Liver (tissue), 9 donors: ENCODE data around the gene CELF2. TPM values are rescaled to one million over a fixed set of nuclear protein-coding genes. Genes with fewer than 3 reads are reported as not detected.
"Not testable (repeated sequence)": the region's sequence is repeated elsewhere in the genome, so short reads cannot be mapped to it uniquely, and the experiment has no call there.

Source experiments
- DNase-seq: peaks from one replicate; pipeline ENCODE4 v3.0.0-alpha.2; 2017; ENCODE audit warnings: low spot score
- H3K27ac ChIP-seq, 2 donors: one replicate each; pipeline ENCODE4 v1.7.0; 2013; ENCODE audit warnings: inconsistent platforms in 2 of 2, low read length in 2 of 2, control low read depth in 1 of 2, low read depth in 1 of 2, mild to moderate bottlenecking in 1 of 2
- H3K27me3 ChIP-seq, 4 donors: one replicate each; pipeline versions ENCODE4 v1.6.1 to v1.7.0; 2013; ENCODE audit warnings: low read length in 3 of 4, inconsistent platforms in 1 of 4, mild to moderate bottlenecking in 1 of 4, moderate library complexity in 1 of 4; ENCODE audit not compliant: control insufficient read depth in 4 of 4, insufficient read depth in 4 of 4
- H3K36me3 ChIP-seq, 4 donors: one replicate each; pipeline versions ENCODE4 v1.6.1 to v1.7.0; 2013; ENCODE audit warnings: low read length in 3 of 4, mild to moderate bottlenecking in 3 of 4, low read depth in 1 of 4, moderate library complexity in 1 of 4; ENCODE audit not compliant: control insufficient read depth in 4 of 4, insufficient read depth in 3 of 4
- H3K4me1 ChIP-seq, 4 donors: one replicate each; pipeline versions ENCODE4 v1.6.1 to v1.7.0; 2013; ENCODE audit warnings: low read length in 3 of 4, mild to moderate bottlenecking in 3 of 4, moderate library complexity in 1 of 4; ENCODE audit not compliant: control insufficient read depth in 4 of 4, insufficient read depth in 4 of 4
- H3K4me3 ChIP-seq, 3 donors: one replicate each; pipeline versions ENCODE4 v1.6.1 to v1.7.0; 2013; ENCODE audit warnings: low read length in 3 of 3, control low read depth in 1 of 3, low read depth in 1 of 3, mild to moderate bottlenecking in 1 of 3
- H3K9ac ChIP-seq, 2 donors: one replicate each; pipeline ENCODE4 v1.7.0; 2013; ENCODE audit warnings: low read length in 2 of 2, mild to moderate bottlenecking in 2 of 2, moderate library complexity in 2 of 2, control low read depth in 1 of 2, low read depth in 1 of 2
- H3K9me3 ChIP-seq, 4 donors: one replicate each; pipeline versions ENCODE4 v1.6.1 to v1.7.0; 2013; ENCODE audit warnings: low read length in 3 of 4; ENCODE audit not compliant: control insufficient read depth in 4 of 4
- ATF3 ChIP-seq: IDR thresholded peaks from 2 replicates; pipeline ENCODE4 v1.6.1; 2016; ENCODE audit warnings: antibody characterized with exemption
- FOXA1 ChIP-seq: IDR thresholded peaks from 2 replicates; pipeline ENCODE4 v1.6.1; 2016; ENCODE audit warnings: antibody characterized with exemption
- FOXA2 ChIP-seq: IDR thresholded peaks from 2 replicates; pipeline ENCODE4 v1.6.1; 2016; ENCODE audit warnings: antibody characterized with exemption
- HNF4A ChIP-seq, 2 donors: conservative IDR thresholded peaks; 2 replicates each; pipeline ENCODE4 v1.6.1; 2016; ENCODE audit warnings: antibody characterized with exemption in 2 of 2, mild to moderate bottlenecking in 2 of 2
- HNF4G ChIP-seq: IDR thresholded peaks from 2 replicates; pipeline ENCODE4 v1.6.1; 2016; ENCODE audit warnings: antibody characterized with exemption
- JUND ChIP-seq, 2 donors: IDR thresholded peaks; 2 replicates each; pipeline ENCODE4 v1.6.1; 2016; ENCODE audit warnings: antibody characterized with exemption in 2 of 2
- NR2F2 ChIP-seq: IDR thresholded peaks from 2 replicates; pipeline ENCODE4 v1.6.1; 2016; ENCODE audit warnings: antibody characterized with exemption
- RAD21 ChIP-seq, 2 donors: IDR thresholded peaks; 2 replicates each; pipeline ENCODE4 v1.6.1; 2016; ENCODE audit warnings: antibody characterized with exemption in 2 of 2, mild to moderate bottlenecking in 2 of 2
- RXRA ChIP-seq, 2 donors: IDR thresholded peaks; 2 replicates each; pipeline ENCODE4 v1.6.1; 2017 to 2018; ENCODE audit warnings: antibody characterized with exemption in 2 of 2, mild to moderate bottlenecking in 1 of 2
- SP1 ChIP-seq: IDR thresholded peaks from 2 replicates; pipeline ENCODE4 v1.6.1; 2018; ENCODE audit warnings: antibody characterized with exemption, mild to moderate bottlenecking
- YY1 ChIP-seq: IDR thresholded peaks from 2 replicates; pipeline ENCODE4 v1.6.1; 2016; ENCODE audit warnings: antibody characterized with exemption, mild to moderate bottlenecking
- ZBTB33 ChIP-seq: IDR thresholded peaks from 2 replicates; pipeline ENCODE4 v1.6.1; 2016; ENCODE audit warnings: antibody characterized with exemption
- WGBS: extraction: QIAGEN DNeasy Blood & Tissue Kit; methylation state at CpG from one replicate; pipeline ENCODE4 v1.1.7; 2013; 5-methylcytosine and 5-hydroxymethylcytosine counted together
- polyA plus RNA-seq, 2 donors: library from polyadenylated mRNA; stranded (reverse) in 1 of 2; unstranded in 1 of 2; fragments of 200-250 nt in 1 of 2; fragments of >200 nt in 1 of 2; fragmentation: Nextera tagmentation in 1 of 2; extraction: Ambion mirVana in 1 of 2; gene quantifications; one replicate each; pipeline versions ENCODE4 v1.2.1 to v1.2.3, GENCODE V29; 2013 to 2015
- total RNA-seq, 2 donors: library from RNA; depleted of rRNA; stranded (reverse); fragments of >200 nt; gene quantifications; one replicate each; pipeline ENCODE4 v1.2.3, GENCODE V29; 2014
- TF ChIP-seq, protein P1 (sequence below): IDR thresholded peaks from 2 replicates; pipeline ENCODE4 v1.6.1; 2016; ENCODE audit warnings: antibody characterized with exemption, mild to moderate bottlenecking
- TF ChIP-seq, protein P2 (sequence below): IDR thresholded peaks from 2 replicates; pipeline ENCODE4 v1.6.1; 2016; ENCODE audit warnings: antibody characterized with exemption
- TF ChIP-seq, protein P3 (sequence below): fragments of 150-350 bp; IDR thresholded peaks from 2 replicates; pipeline ENCODE4 v1.5.1; 2017; ENCODE audit warnings: improper control_type of control experiment, low read depth, low read length; ENCODE audit not compliant: missing input control
- donor health status: healthy.
- donor health status: healthy.
- donor health status: healthy.
- donor health status: healthy.
- donor health status: healthy.

CELF2 gene
- total and polyA plus RNA-seq, 4 donors, result 1.4 to 8.5 (median 5.6) TPM

DNA sequence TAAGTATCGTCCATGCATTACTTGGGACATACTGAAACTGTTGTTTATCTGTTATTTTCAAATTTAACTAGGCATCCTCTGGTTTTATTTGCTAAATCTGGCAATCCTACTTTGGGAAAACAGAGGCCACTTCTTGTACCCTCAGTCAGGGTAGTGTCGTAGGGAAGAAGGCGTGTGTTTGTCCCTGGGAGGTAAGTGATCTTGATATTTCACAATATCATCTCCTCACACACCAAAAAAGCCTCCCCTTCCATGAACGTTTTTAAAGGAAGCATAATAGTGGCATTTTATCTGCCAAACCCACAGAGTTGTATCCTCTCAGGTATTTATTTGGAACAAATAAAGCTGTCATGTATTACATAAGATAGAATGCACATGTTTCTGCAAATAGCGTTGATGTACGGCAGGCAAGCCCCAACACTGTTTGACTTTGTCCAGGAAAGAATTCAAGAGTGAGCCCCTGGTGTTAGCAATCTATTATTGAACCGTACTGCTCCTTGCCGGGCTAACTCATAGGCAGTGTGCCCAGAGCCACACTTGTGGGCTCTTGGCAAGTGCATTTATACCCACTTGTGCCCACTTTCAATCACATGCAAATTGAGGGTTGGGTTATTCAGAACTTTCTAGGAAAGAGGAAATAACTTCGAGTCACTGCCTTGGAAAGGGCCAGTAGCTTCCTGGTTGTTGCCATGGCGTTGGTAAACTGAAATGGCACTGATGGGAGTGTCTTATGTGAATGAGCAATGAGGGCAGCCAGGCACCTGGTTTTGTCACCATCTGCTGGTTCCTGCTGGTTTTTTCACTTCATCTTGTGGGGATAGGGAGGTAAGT, 327.8 kb downstream of the CELF2 start:
- Histone ChIP-seq H3K9me3 (no peaks in the 10 kb centered on the region), H3K27me3 (no peaks in the 10 kb centered on the region), H3K9ac (no peak overlapping the region), H3K4me1 (no peaks in the 10 kb centered on the region), H3K4me3 (no peak overlapping the region), H3K36me3 (no peaks in the 10 kb centered on the region), H3K27ac (no peak overlapping the region)
- 58% methylated on average over 10 of the region's 10 CpGs for WGBS
- TF ChIP-seq, protein P1, sequence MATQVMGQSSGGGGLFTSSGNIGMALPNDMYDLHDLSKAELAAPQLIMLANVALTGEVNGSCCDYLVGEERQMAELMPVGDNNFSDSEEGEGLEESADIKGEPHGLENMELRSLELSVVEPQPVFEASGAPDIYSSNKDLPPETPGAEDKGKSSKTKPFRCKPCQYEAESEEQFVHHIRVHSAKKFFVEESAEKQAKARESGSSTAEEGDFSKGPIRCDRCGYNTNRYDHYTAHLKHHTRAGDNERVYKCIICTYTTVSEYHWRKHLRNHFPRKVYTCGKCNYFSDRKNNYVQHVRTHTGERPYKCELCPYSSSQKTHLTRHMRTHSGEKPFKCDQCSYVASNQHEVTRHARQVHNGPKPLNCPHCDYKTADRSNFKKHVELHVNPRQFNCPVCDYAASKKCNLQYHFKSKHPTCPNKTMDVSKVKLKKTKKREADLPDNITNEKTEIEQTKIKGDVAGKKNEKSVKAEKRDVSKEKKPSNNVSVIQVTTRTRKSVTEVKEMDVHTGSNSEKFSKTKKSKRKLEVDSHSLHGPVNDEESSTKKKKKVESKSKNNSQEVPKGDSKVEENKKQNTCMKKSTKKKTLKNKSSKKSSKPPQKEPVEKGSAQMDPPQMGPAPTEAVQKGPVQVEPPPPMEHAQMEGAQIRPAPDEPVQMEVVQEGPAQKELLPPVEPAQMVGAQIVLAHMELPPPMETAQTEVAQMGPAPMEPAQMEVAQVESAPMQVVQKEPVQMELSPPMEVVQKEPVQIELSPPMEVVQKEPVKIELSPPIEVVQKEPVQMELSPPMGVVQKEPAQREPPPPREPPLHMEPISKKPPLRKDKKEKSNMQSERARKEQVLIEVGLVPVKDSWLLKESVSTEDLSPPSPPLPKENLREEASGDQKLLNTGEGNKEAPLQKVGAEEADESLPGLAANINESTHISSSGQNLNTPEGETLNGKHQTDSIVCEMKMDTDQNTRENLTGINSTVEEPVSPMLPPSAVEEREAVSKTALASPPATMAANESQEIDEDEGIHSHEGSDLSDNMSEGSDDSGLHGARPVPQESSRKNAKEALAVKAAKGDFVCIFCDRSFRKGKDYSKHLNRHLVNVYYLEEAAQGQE, result no peak
- TF ChIP-seq NR2F2 (no peak), ZBTB33 (no peak), FOXA2 (no peak), RAD21 (IDR thresholded peaks at IDR 0.05) (no peak), RXRA (IDR thresholded peaks at IDR 0.05) (no peak), HNF4A (conservative IDR thresholded peaks at IDR 0.05) (no peak), FOXA1 (no peak), HNF4G (no peak), YY1 (no peak), JUND (IDR thresholded peaks at IDR 0.05) (no peak), SP1 (no peak)
- TF ChIP-seq, protein P2, sequence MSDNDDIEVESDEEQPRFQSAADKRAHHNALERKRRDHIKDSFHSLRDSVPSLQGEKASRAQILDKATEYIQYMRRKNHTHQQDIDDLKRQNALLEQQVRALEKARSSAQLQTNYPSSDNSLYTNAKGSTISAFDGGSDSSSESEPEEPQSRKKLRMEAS, result no peak
- no peak for DNase-seq

- H3K9ac ChIP-seq, H3K27ac ChIP-seq, H3K4me1 ChIP-seq, H3K36me3 ChIP-seq, H3K4me3 ChIP-seq, DNase-seq, H3K27me3 ChIP-seq, H3K9me3 ChIP-seq: not testable (repeated sequence)
- 87% methylated on average over 5 of the region's 5 CpGs for WGBS
Observed at GRCh38 chr10:11347580-11347979, 329.9 kb downstream of the CELF2 start.

GRCh38 chr10:11351801-11352200, 334.1 kb downstream of the CELF2 start:
- H3K9me3 ChIP-seq, result peaks cover 0 to 3% (median 1%) of the 10 kb centered on the region in 4 donors
- no peak overlapping the region for H3K4me3 ChIP-seq
- no peaks in the 10 kb centered on the region for H3K27me3 ChIP-seq
- no peaks in the 10 kb centered on the region for H3K4me1 ChIP-seq
- H3K36me3 ChIP-seq, result no peaks in the 10 kb centered on the region
- DNase-seq, result no peak
- no peak overlapping the region for H3K9ac ChIP-seq
- H3K27ac ChIP-seq, result no peak overlapping the region
- 91% methylated on average over 9 of the region's 9 CpGs for WGBS
- TF ChIP-seq HNF4A (conservative IDR thresholded peaks at IDR 0.05) (no peak), RXRA (IDR thresholded peaks at IDR 0.05) (no peak), ATF3 (no peak), YY1 (no peak)
- TF ChIP-seq, protein P3, sequence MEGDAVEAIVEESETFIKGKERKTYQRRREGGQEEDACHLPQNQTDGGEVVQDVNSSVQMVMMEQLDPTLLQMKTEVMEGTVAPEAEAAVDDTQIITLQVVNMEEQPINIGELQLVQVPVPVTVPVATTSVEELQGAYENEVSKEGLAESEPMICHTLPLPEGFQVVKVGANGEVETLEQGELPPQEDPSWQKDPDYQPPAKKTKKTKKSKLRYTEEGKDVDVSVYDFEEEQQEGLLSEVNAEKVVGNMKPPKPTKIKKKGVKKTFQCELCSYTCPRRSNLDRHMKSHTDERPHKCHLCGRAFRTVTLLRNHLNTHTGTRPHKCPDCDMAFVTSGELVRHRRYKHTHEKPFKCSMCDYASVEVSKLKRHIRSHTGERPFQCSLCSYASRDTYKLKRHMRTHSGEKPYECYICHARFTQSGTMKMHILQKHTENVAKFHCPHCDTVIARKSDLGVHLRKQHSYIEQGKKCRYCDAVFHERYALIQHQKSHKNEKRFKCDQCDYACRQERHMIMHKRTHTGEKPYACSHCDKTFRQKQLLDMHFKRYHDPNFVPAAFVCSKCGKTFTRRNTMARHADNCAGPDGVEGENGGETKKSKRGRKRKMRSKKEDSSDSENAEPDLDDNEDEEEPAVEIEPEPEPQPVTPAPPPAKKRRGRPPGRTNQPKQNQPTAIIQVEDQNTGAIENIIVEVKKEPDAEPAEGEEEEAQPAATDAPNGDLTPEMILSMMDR, result no peak
- TF ChIP-seq, protein P1, result no peak
